Neural progenitor cell (in vitro differentiated cells): Measurements from ENCODE around the gene COX17. TPM values are rescaled to one million over a fixed set of nuclear protein-coding genes. Genes with fewer than 3 reads are reported as not detected.

ENCODE experiments used
- DNase-seq: peaks from one replicate; pipeline ENCODE4 v3.0.0-alpha.2; 2016; ENCODE audit warnings: low spot score
- H2AFZ ChIP-seq: fragments of 200-600 bp; sonication (generic); replicated peaks from 2 replicates; pipeline ENCODE4 v1.6.1; 2016; ENCODE audit warnings: antibody characterized with exemption
- H3F3A ChIP-seq: fragments of 200-600 bp; sonication (generic); 2 replicates; pipeline ENCODE4 v1.6.1; 2016; ENCODE audit warnings: antibody characterized with exemption, low read depth
- H3K27ac ChIP-seq: fragments of 200-600 bp; sonication (generic); 2 replicates; pipeline ENCODE4 v1.5.1; 2016; ENCODE audit warnings: mild to moderate bottlenecking
- H3K27me3 ChIP-seq: fragments of 200-600 bp; sonication (generic); 2 replicates; pipeline ENCODE4 v1.6.1; 2016; ENCODE audit warnings: mild to moderate bottlenecking, moderate library complexity
- H3K36me3 ChIP-seq: fragments of 200-600 bp; sonication (generic); 2 replicates; pipeline ENCODE4 v1.5.1; 2016
- H3K4me1 ChIP-seq: fragments of 200-600 bp; sonication (generic); 2 replicates; pipeline ENCODE4 v1.6.1; 2016; ENCODE audit warnings: mixed run types
- H3K4me2 ChIP-seq: fragments of 200-600 bp; sonication (generic); 2 replicates; pipeline ENCODE4 v1.6.1; 2016
- H3K4me3 ChIP-seq: fragments of 200-600 bp; sonication (generic); 2 replicates; pipeline ENCODE4 v1.5.1; 2016
- H3K79me2 ChIP-seq: fragments of 200-600 bp; sonication (generic); 2 replicates; pipeline ENCODE4 v1.6.1; 2016; ENCODE audit warnings: low read depth
- H3K9ac ChIP-seq: fragments of 200-600 bp; sonication (generic); 2 replicates; pipeline ENCODE4 v1.6.1; 2016
- H3K9me3 ChIP-seq: fragments of 200-600 bp; sonication (generic); 2 replicates; pipeline ENCODE4 v1.5.1; 2016; ENCODE audit warnings: low read depth
- H4K20me1 ChIP-seq: fragments of 200-600 bp; sonication (generic); 2 replicates; pipeline ENCODE4 v1.6.1; 2016; ENCODE audit warnings: low read depth
- H3K27ac Mint-ChIP-seq: 3 replicates; pipeline ENCODE4 v1.8.0; 2021; ENCODE audit warnings: mixed read lengths
- H3K27me3 Mint-ChIP-seq: 2 replicates; pipeline ENCODE4 v1.8.0; 2022; ENCODE audit warnings: low read depth, mild to moderate bottlenecking, inconsistent platforms, moderate library complexity, mixed read lengths; ENCODE audit not compliant: insufficient read depth
- H3K36me3 Mint-ChIP-seq: 3 replicates; pipeline ENCODE4 v1.8.0; 2021; ENCODE audit warnings: mixed read lengths
- H3K4me1 Mint-ChIP-seq: 3 replicates; pipeline ENCODE4 v1.8.0; 2021; ENCODE audit warnings: mixed read lengths
- H3K4me3 Mint-ChIP-seq: 3 replicates; pipeline ENCODE4 v1.8.0; 2021; ENCODE audit warnings: mild to moderate bottlenecking, moderate library complexity, mixed read lengths
- H3K9me3 Mint-ChIP-seq: 3 replicates; pipeline ENCODE4 v1.8.0; 2020; ENCODE audit warnings: mixed read lengths
- CTCF ChIP-seq: fragments of 200-600 bp; sonication (generic); IDR thresholded peaks from 2 replicates; pipeline ENCODE4 v1.5.1; 2017; ENCODE audit warnings: antibody characterized with exemption, mild to moderate bottlenecking
- EZH2 ChIP-seq: fragments of 200-600 bp; sonication (generic); IDR thresholded peaks from 2 replicates; pipeline ENCODE4 v1.6.1; 2017; ENCODE audit warnings: antibody characterized with exemption, mild to moderate bottlenecking, moderate library complexity
- EZH2phosphoT487 ChIP-seq: fragments of 200-600 bp; sonication (generic); IDR thresholded peaks from 2 replicates; pipeline ENCODE4 v1.6.1; 2017; ENCODE audit warnings: antibody characterized with exemption
- total RNA-seq: library from RNA; depleted of rRNA; stranded (reverse); fragments of >200 nt; gene quantifications from 2 replicates; pipeline ENCODE4 v1.2.3, GENCODE V29; 2015; ENCODE audit warnings: low replicate concordance

Gene COX17
- total RNA-seq, 1 donor from 2014 or later, result 20.9 TPM

- H3K4me1 Mint-ChIP-seq, result peaks cover 23% of the 10 kb centered on the region
- peaks cover 2% of the 10 kb centered on the region for H3K27me3 Mint-ChIP-seq
- H3K4me3 Mint-ChIP-seq, result no peak overlapping the region
- Histone ChIP-seq H3K27ac (no peak overlapping the region), H3K27me3 (no peaks in the 10 kb centered on the region), H3K4me2 (peak overlapping the region; percentile 45), H3K4me3 (no peak overlapping the region), H2AFZ (no peak overlapping the region), H3K9me3 (no peaks in the 10 kb centered on the region), H4K20me1 (no peaks in the 10 kb centered on the region), H3K9ac (no peak overlapping the region), H3K4me1 (peaks cover 22% of the 10 kb centered on the region), H3F3A (peaks cover 7% of the 10 kb centered on the region), H3K79me2 (no peaks in the 10 kb centered on the region), H3K36me3 (no peaks in the 10 kb centered on the region)
- DNase-seq, result peak; percentile 36
- TF ChIP-seq CTCF (no peak), EZH2 (no peak), EZH2phosphoT487 (no peak)
- no peak overlapping the region for H3K27ac Mint-ChIP-seq
- peaks cover 4% of the 10 kb centered on the region for H3K9me3 Mint-ChIP-seq
- no peaks in the 10 kb centered on the region for H3K36me3 Mint-ChIP-seq
These were observed 51.6 kb downstream of the COX17 start for GRCh38 chr3:119625451-119626153.

GRCh38 chr3:119624002-119624720 lies 53.0 kb downstream of the COX17 start:
- Histone ChIP-seq H3K27ac (no peak overlapping the region), H4K20me1 (no peaks in the 10 kb centered on the region), H2AFZ (no peak overlapping the region), H3K27me3 (no peaks in the 10 kb centered on the region), H3K4me1 (peaks cover 22% of the 10 kb centered on the region), H3K9me3 (no peaks in the 10 kb centered on the region), H3F3A (peaks cover 7% of the 10 kb centered on the region), H3K36me3 (no peaks in the 10 kb centered on the region), H3K4me2 (no peak overlapping the region), H3K79me2 (no peaks in the 10 kb centered on the region), H3K4me3 (no peak overlapping the region), H3K9ac (no peak overlapping the region)
- TF ChIP-seq EZH2, result no peak
- TF ChIP-seq CTCF, result no peak
- TF ChIP-seq EZH2phosphoT487, result no peak
- Mint-ChIP-seq H3K4me1 (peaks cover 23% of the 10 kb centered on the region), H3K4me3 (no peak overlapping the region), H3K27ac (no peak overlapping the region), H3K27me3 (peaks cover 6% of the 10 kb centered on the region), H3K9me3 (peaks cover 4% of the 10 kb centered on the region), H3K36me3 (no peaks in the 10 kb centered on the region)
- no peak for DNase-seq

DNA sequence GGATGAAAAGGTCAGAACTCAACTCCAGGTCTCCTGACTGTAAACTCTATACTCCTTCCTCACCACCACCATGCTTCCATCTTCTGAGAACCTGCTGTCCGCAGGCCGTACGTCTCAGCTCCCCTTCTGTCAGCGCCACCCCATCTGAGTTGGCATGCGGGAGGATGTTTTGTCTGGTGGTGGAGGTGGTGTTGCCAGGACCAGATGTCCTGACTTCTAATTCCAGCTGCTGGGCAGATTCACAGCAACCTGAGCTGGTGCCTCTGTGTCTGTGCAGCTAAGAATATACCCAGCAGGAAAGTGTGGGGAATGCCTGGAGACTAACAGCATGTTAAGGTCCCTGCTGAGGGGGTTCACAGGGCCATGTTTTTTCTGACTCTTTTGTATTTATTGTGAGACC lies 56.3 kb downstream of the COX17 start:
- H3K27ac Mint-ChIP-seq, result peak overlapping the region; percentile 17
- H2AFZ ChIP-seq, result no peak overlapping the region

More for the DNA sequence above, 56.3 kb downstream of the COX17 start:
- H3K4me2 ChIP-seq, result no peak overlapping the region
- Mint-ChIP-seq H3K36me3 (no peaks in the 10 kb centered on the region), H3K4me1 (peaks cover 12% of the 10 kb centered on the region), H3K9me3 (peaks cover 4% of the 10 kb centered on the region), H3K4me3 (no peak overlapping the region), H3K27me3 (peaks cover 10% of the 10 kb centered on the region)
- no peak overlapping the region for H3K27ac ChIP-seq
- H3K27me3 ChIP-seq, result no peaks in the 10 kb centered on the region
- H3K9ac ChIP-seq, result no peak overlapping the region
- H3K4me1 ChIP-seq, result peaks cover 6% of the 10 kb centered on the region
- no peaks in the 10 kb centered on the region for H4K20me1 ChIP-seq
- no peaks in the 10 kb centered on the region for H3K79me2 ChIP-seq
- peaks cover 2% of the 10 kb centered on the region for H3F3A ChIP-seq
- DNase-seq, result no peak
- H3K9me3 ChIP-seq, result no peaks in the 10 kb centered on the region
- TF ChIP-seq CTCF, result no peak
- TF ChIP-seq EZH2phosphoT487, result no peak
- TF ChIP-seq EZH2, result no peak
- no peak overlapping the region for H3K4me3 ChIP-seq
- H3K36me3 ChIP-seq, result no peaks in the 10 kb centered on the region

Other genes starting within 250 kb of the COX17 start
- 41.2 and 43.0 TPM in 2 replicates for gene TMEM39A, start 213.8 kb downstream of the COX17 start, total RNA-seq
- gene POGLUT1, start 208.4 kb downstream of the COX17 start, total RNA-seq, result 19.7 and 20.1 TPM in 2 replicates
- 66.0 and 91.7 TPM in 2 replicates for gene TIMMDC1, start 178.9 kb downstream of the COX17 start, total RNA-seq
- 0.30 TPM in 1 of 2 replicates, not detected in the other for gene CD80, start 117.8 kb downstream of the COX17 start, total RNA-seq
- 0.77 and 1.4 TPM in 2 replicates for gene ADPRH, start 97.9 kb downstream of the COX17 start, total RNA-seq
- gene PLA1A, start 79.5 kb downstream of the COX17 start, total RNA-seq, result not detected in 2 replicates
- 0.95 and 1.5 TPM in 2 replicates for gene POPDC2, start 16.8 kb downstream of the COX17 start, total RNA-seq
- 11.9 and 19.9 TPM in 2 replicates for gene CFAP91, start 25.6 kb upstream of the COX17 start, total RNA-seq
- 0.22 and 0.69 TPM in 2 replicates for gene NR1I2, start 104.7 kb upstream of the COX17 start, total RNA-seq